Aorta (tissue), 5 donors: Measurements from ENCODE around the gene DGKG. TPM values are rescaled to one million over a fixed set of nuclear protein-coding genes. Genes with fewer than 3 reads are reported as not detected.

ENCODE experiments used
- ATAC-seq: fragments of 200-7000 bp; cut with Tn5 transposase; one replicate; pipeline ENCODE4 v1.9.1; 2022; ENCODE audit warnings: moderate library complexity; ENCODE audit not compliant: low FRiP score
- DNase-seq, 2 donors: peaks; one replicate each; pipeline ENCODE4 v3.0.0-alpha.2; 2020
- H3K27ac ChIP-seq, 2 donors: one replicate each; pipeline ENCODE4 v1.5.1; 2013; ENCODE audit warnings: low read length in 2 of 2, mild to moderate bottlenecking in 2 of 2, moderate library complexity in 2 of 2, control low read depth in 1 of 2, inconsistent platforms in 1 of 2, low read depth in 1 of 2
- H3K27me3 ChIP-seq, 2 donors: one replicate each; pipeline ENCODE4 v1.6.1; 2013; ENCODE audit warnings: control low read depth in 1 of 2, low read length in 1 of 2, mild to moderate bottlenecking in 1 of 2, moderate library complexity in 1 of 2; ENCODE audit not compliant: insufficient read depth in 2 of 2, control insufficient read depth in 1 of 2
- H3K36me3 ChIP-seq, 2 donors: one replicate each; pipeline ENCODE4 v1.6.1; 2013; ENCODE audit warnings: control low read depth in 1 of 2, low read length in 1 of 2, mild to moderate bottlenecking in 1 of 2; ENCODE audit not compliant: insufficient read depth in 2 of 2, control insufficient read depth in 1 of 2
- H3K4me1 ChIP-seq, 2 donors: one replicate each; pipeline ENCODE4 v1.6.1; 2013; ENCODE audit warnings: low read length in 2 of 2, control low read depth in 1 of 2, mild to moderate bottlenecking in 1 of 2, moderate library complexity in 1 of 2; ENCODE audit not compliant: insufficient read depth in 2 of 2, control insufficient read depth in 1 of 2
- H3K4me3 ChIP-seq, 2 donors: one replicate each; pipeline ENCODE4 v1.5.1; 2013; ENCODE audit warnings: low read length in 2 of 2, control low read depth in 1 of 2, mild to moderate bottlenecking in 1 of 2
- H3K9me3 ChIP-seq: one replicate; pipeline ENCODE4 v1.6.1; 2013; ENCODE audit warnings: mild to moderate bottlenecking, low read length; ENCODE audit not compliant: control insufficient read depth
- WGBS, 2 donors: extraction: QIAGEN DNeasy Blood & Tissue Kit; methylation state at CpG; one replicate each; pipeline ENCODE4 v1.1.7; 2013; 5-methylcytosine and 5-hydroxymethylcytosine counted together
- intact Hi-C, 2 donors: fragments of 100-400 bp; cut with DNase I; formaldehyde crosslinking; loops; one replicate each; pipeline versions ENCODE4 v1.14.2 to v1.15.0; 2022
- polyA plus RNA-seq, 2 donors: library from polyadenylated mRNA; stranded (reverse); fragments of 200-250 nt; gene quantifications; one replicate each; pipeline ENCODE4 v1.2.3, GENCODE V29; 2013
- total RNA-seq, 2 donors: library from RNA; stranded (reverse); fragmentation: NEBNext Ultra II Directional; extraction: Animal tissue kit (Norgen Biotek cat#: 25700); gene quantifications; one replicate each; pipeline ENCODE4 v1.2.1, GENCODE V29; 2021
- donor health status: healthy with polysubstance abuse.
- donor health status: Bipolar disorder and iron deficiency.
- donor health status: DM: no; HTN: no; CAD: no.
- donor health status: DM: no; HTN: no; CAD: no.
- donor health status: DM: yes; HTN: yes; CAD: no.

The DGKG gene
- total and polyA plus RNA-seq, 4 donors: 0.95 to 37.1 (median 7.4) TPM

- H3K4me3 ChIP-seq: no peak overlapping the region
- no peaks in the 10 kb centered on the region for H3K9me3 ChIP-seq
- peaks cover 0 to 1% of the 10 kb centered on the region in 2 donors for H3K4me1 ChIP-seq
- 60 to 62% methylated on average over 2 of the region's 2 CpGs for WGBS, 2 donors
- H3K36me3 ChIP-seq: peaks cover 2 to 4% of the 10 kb centered on the region in 2 donors
- intact Hi-C loops: no loop called here
- no peaks in the 10 kb centered on the region for H3K27me3 ChIP-seq
- no peak for ATAC-seq
- no peak for DNase-seq
- no peak overlapping the region for H3K27ac ChIP-seq
Observed at GRCh38 chr3:186169379-186169778, 192.7 kb downstream of the DGKG start.

GRCh38 chr3:186168976-186169375, 193.1 kb downstream of the DGKG start:
- intact Hi-C loops: no loop called here
- ATAC-seq (no peak), DNase-seq (no peak)
- Histone ChIP-seq H3K27ac (no peak overlapping the region), H3K36me3 (peaks cover 4 to 6% of the 10 kb centered on the region in 2 donors), H3K4me1 (peaks cover 0 to 1% of the 10 kb centered on the region in 2 donors), H3K9me3 (no peaks in the 10 kb centered on the region), H3K4me3 (no peak overlapping the region), H3K27me3 (no peaks in the 10 kb centered on the region)

- intact Hi-C loops: no loop called here
Observed at GRCh38 chr3:186167646-186168395, 194.2 kb downstream of the DGKG start.

GRCh38 chr3:186166491-186167288, 195.3 kb downstream of the DGKG start:
- no peaks in the 10 kb centered on the region for H3K27me3 ChIP-seq
- no peak for DNase-seq
- intact Hi-C loops: no loop called here
- H3K4me1 ChIP-seq: peaks cover 0 to 1% of the 10 kb centered on the region in 2 donors
- no peak overlapping the region for H3K4me3 ChIP-seq
- WGBS, 2 donors: 66 to 70% methylated on average over 3 of the region's 3 CpGs
- no peaks in the 10 kb centered on the region for H3K9me3 ChIP-seq
- H3K27ac ChIP-seq: no peak overlapping the region
- ATAC-seq: no peak
- H3K36me3 ChIP-seq: peaks cover 4 to 8% of the 10 kb centered on the region in 2 donors

More at GRCh38 chr3:186167646-186168395, 194.2 kb downstream of the DGKG start:
- Histone ChIP-seq H3K4me3 (no peak overlapping the region), H3K4me1 (peaks cover 0 to 1% of the 10 kb centered on the region in 2 donors), H3K27ac (no peak overlapping the region), H3K27me3 (no peaks in the 10 kb centered on the region), H3K36me3 (peaks cover 4 to 8% of the 10 kb centered on the region in 2 donors), H3K9me3 (no peaks in the 10 kb centered on the region)
- no peak for ATAC-seq
- no peak for DNase-seq
- WGBS, 2 donors: 95 to 100% methylated on average over 1 of the region's 1 CpG

- DNase-seq (no peak), ATAC-seq (no peak)
- H3K27ac ChIP-seq: no peak overlapping the region
- no peaks in the 10 kb centered on the region for H3K9me3 ChIP-seq
- intact Hi-C loops: no loop called here
- 49 to 65% methylated on average over 3 of the region's 3 CpGs for WGBS, 2 donors
- no peak overlapping the region for H3K4me3 ChIP-seq
- H3K36me3 ChIP-seq: peaks cover 4 to 8% of the 10 kb centered on the region in 2 donors
- no peaks in the 10 kb centered on the region for H3K27me3 ChIP-seq
- peaks cover 0 to 1% of the 10 kb centered on the region in 2 donors for H3K4me1 ChIP-seq
Observed at GRCh38 chr3:186166036-186166435, 196.0 kb downstream of the DGKG start.

GRCh38 chr3:186165331-186165730, 196.7 kb downstream of the DGKG start:
- 21 to 48% methylated on average over 1 of the region's 1 CpG for WGBS, 2 donors
- Histone ChIP-seq H3K9me3 (no peaks in the 10 kb centered on the region), H3K4me3 (no peak overlapping the region), H3K27ac (no peak overlapping the region), H3K36me3 (peaks cover 4 to 8% of the 10 kb centered on the region in 2 donors), H3K27me3 (no peaks in the 10 kb centered on the region), H3K4me1 (peaks cover 0 to 1% of the 10 kb centered on the region in 2 donors)
- ATAC-seq: no peak
- DNase-seq: no peak
- intact Hi-C loops: no loop called here

- 91 to 96% methylated on average over 7 of the region's 7 CpGs for WGBS, 2 donors
- intact Hi-C loops: no loop called here
- DNase-seq (no peak), ATAC-seq (no peak)
- H3K9me3 ChIP-seq: no peaks in the 10 kb centered on the region
- no peak overlapping the region for H3K27ac ChIP-seq
- H3K27me3 ChIP-seq: no peaks in the 10 kb centered on the region
- peaks cover 5 to 8% of the 10 kb centered on the region in 2 donors for H3K36me3 ChIP-seq
- H3K4me1 ChIP-seq: no peaks in the 10 kb centered on the region
- no peak overlapping the region for H3K4me3 ChIP-seq
Observed at GRCh38 chr3:186164696-186165095, 197.3 kb downstream of the DGKG start.

- Histone ChIP-seq H3K36me3 (peaks cover 5 to 8% of the 10 kb centered on the region in 2 donors), H3K4me1 (no peaks in the 10 kb centered on the region), H3K9me3 (no peaks in the 10 kb centered on the region), H3K27me3 (no peaks in the 10 kb centered on the region), H3K27ac (no peak overlapping the region), H3K4me3 (no peak overlapping the region)
- intact Hi-C loops: no loop called here
- peak; percentile 72 for ATAC-seq
- DNase-seq: peak in 1 of 2 donors; percentile 55
- WGBS, 2 donors: 90 to 92% methylated on average over 6 of the region's 6 CpGs
Observed at GRCh38 chr3:186162221-186162620, 199.8 kb downstream of the DGKG start.
